GM23338 (cell line): ENCODE data around the gene CHMP6. TPM values are rescaled to one million over a fixed set of nuclear protein-coding genes. Genes with fewer than 3 reads are reported as not detected.

Source experiments
- ATAC-seq: fragments of 200-7000 bp; cut with Tn5 transposase; 3 replicates; pipeline ENCODE4 v1.9.1; 2020
- DNase-seq: peaks from one replicate; pipeline ENCODE4 v3.0.0-alpha.2; 2015; ENCODE audit warnings: low spot score
- H2AFZ ChIP-seq: fragments of 200-600 bp; sonication (generic); 2 replicates; pipeline ENCODE4 v1.8.0; 2016; ENCODE audit warnings: antibody characterized with exemption, mild to moderate bottlenecking, moderate library complexity
- H3F3A ChIP-seq: fragments of 200-600 bp; sonication (generic); replicated peaks from 2 replicates; pipeline ENCODE4 v1.8.0; 2017; ENCODE audit warnings: antibody characterized with exemption, mixed run types, low read depth
- H3K27ac ChIP-seq: fragments of 200-600 bp; sonication (generic); 2 replicates; pipeline ENCODE4 v1.6.1; 2016; ENCODE audit warnings: low read depth
- H3K27me3 ChIP-seq: fragments of 200-600 bp; sonication (generic); 2 replicates; pipeline ENCODE4 v1.8.0; 2016; ENCODE audit warnings: mild to moderate bottlenecking, mixed run types, moderate library complexity; ENCODE audit not compliant: insufficient read depth
- H3K36me3 ChIP-seq: fragments of 200-600 bp; sonication (generic); 2 replicates; pipeline ENCODE4 v1.8.0; 2016; ENCODE audit warnings: mild to moderate bottlenecking; ENCODE audit not compliant: insufficient read depth
- H3K4me1 ChIP-seq: fragments of 200-600 bp; sonication (generic); 2 replicates; pipeline ENCODE4 v1.8.0; 2016; ENCODE audit warnings: mild to moderate bottlenecking, moderate library complexity; ENCODE audit not compliant: insufficient read depth
- H3K4me2 ChIP-seq: fragments of 200-600 bp; sonication (generic); 2 replicates; pipeline ENCODE4 v1.7.1; 2017; ENCODE audit warnings: mixed run types
- H3K4me3 ChIP-seq: fragments of 200-600 bp; sonication (generic); 2 replicates; pipeline ENCODE4 v1.6.1; 2016; ENCODE audit warnings: mixed run types
- H3K79me2 ChIP-seq: fragments of 200-600 bp; sonication (generic); replicated peaks from 2 replicates; pipeline ENCODE4 v1.8.0; 2017; ENCODE audit warnings: mild to moderate bottlenecking; ENCODE audit not compliant: insufficient read depth
- H3K9me2 ChIP-seq: fragments of 200-600 bp; sonication (generic); 2 replicates; pipeline ENCODE4 v1.8.0; 2017; ENCODE audit not compliant: insufficient read depth
- H4K20me1 ChIP-seq: fragments of 200-600 bp; sonication (generic); replicated peaks from 2 replicates; pipeline ENCODE4 v1.8.0; 2017; ENCODE audit warnings: mild to moderate bottlenecking; ENCODE audit not compliant: insufficient read depth
- H3K27ac Mint-ChIP-seq: 2 replicates; pipeline ENCODE4 v1.8.0; 2020; ENCODE audit warnings: inconsistent platforms, mild to moderate bottlenecking, moderate library complexity, mixed read lengths
- H3K27me3 Mint-ChIP-seq: 3 replicates; pipeline ENCODE4 v1.8.0; 2022; ENCODE audit warnings: low read depth, mild to moderate bottlenecking, moderate library complexity, mixed read lengths, inconsistent platforms; ENCODE audit not compliant: insufficient read depth, poor library complexity
- H3K36me3 Mint-ChIP-seq: 3 replicates; pipeline ENCODE4 v1.8.0; 2021; ENCODE audit warnings: low read depth, mild to moderate bottlenecking, inconsistent platforms, moderate library complexity, mixed read lengths
- H3K4me1 Mint-ChIP-seq: 3 replicates; pipeline ENCODE4 v1.8.0; 2020; ENCODE audit warnings: mild to moderate bottlenecking, inconsistent platforms, mixed read lengths
- H3K4me3 Mint-ChIP-seq: 3 replicates; pipeline ENCODE4 v1.8.0; 2021; ENCODE audit warnings: moderate library complexity, mild to moderate bottlenecking, inconsistent platforms, mixed read lengths
- H3K9me3 Mint-ChIP-seq: 3 replicates; pipeline ENCODE4 v1.8.0; 2020; ENCODE audit warnings: moderate library complexity, mild to moderate bottlenecking, inconsistent platforms, mixed read lengths
- CREB1 ChIP-seq: fragments of 250-450 bp; sonication (Bioruptor Pico); IDR thresholded peaks from 2 replicates; pipeline ENCODE4 v1.5.0; 2020; ENCODE audit warnings: low read depth, mild to moderate bottlenecking, moderate library complexity
- JUNB ChIP-seq: IDR thresholded peaks from one replicate; pipeline ENCODE4 v1.6.1; 2016; ENCODE audit warnings: antibody characterized with exemption; ENCODE audit not compliant: unreplicated experiment
- ZNF114 ChIP-seq: fragments of 250-450 bp; sonication (Bioruptor Pico); IDR thresholded peaks from 2 replicates; pipeline ENCODE4 v1.5.0; 2020; ENCODE audit warnings: mild to moderate bottlenecking, moderate library complexity
- polyA plus RNA-seq: library from polyadenylated mRNA; unstranded; fragments of >200 nt; fragmentation: Nextera tagmentation; extraction: Ambion mirVana; gene quantifications from 2 replicates; pipeline ENCODE4 v1.2.1, GENCODE V29; 2016
- total RNA-seq: library from RNA; depleted of rRNA; stranded (reverse); fragments of >200 nt; shearing (Covaris generic); gene quantifications from 2 replicates; pipeline ENCODE4 v1.2.3, GENCODE V29; 2014
- TF ChIP-seq, protein P1 (sequence below): fragments of 250-450 bp; sonication (Bioruptor Pico); IDR thresholded peaks from 2 replicates; pipeline ENCODE4 v1.5.0; 2020; ENCODE audit warnings: mild to moderate bottlenecking, moderate library complexity
- TF ChIP-seq, protein P2 (sequence below): IDR thresholded peaks from 2 replicates; pipeline ENCODE4 v1.6.1; 2016; ENCODE audit warnings: antibody characterized with exemption
- TF ChIP-seq, protein P3 (sequence below): IDR thresholded peaks from one replicate; pipeline ENCODE4 v1.6.1; 2018; ENCODE audit warnings: antibody characterized with exemption; ENCODE audit not compliant: unreplicated experiment

The CHMP6 gene
- total and polyA plus RNA-seq, 2 experiments from 2014 or later: 12.3 to 14.0 TPM

DNA sequence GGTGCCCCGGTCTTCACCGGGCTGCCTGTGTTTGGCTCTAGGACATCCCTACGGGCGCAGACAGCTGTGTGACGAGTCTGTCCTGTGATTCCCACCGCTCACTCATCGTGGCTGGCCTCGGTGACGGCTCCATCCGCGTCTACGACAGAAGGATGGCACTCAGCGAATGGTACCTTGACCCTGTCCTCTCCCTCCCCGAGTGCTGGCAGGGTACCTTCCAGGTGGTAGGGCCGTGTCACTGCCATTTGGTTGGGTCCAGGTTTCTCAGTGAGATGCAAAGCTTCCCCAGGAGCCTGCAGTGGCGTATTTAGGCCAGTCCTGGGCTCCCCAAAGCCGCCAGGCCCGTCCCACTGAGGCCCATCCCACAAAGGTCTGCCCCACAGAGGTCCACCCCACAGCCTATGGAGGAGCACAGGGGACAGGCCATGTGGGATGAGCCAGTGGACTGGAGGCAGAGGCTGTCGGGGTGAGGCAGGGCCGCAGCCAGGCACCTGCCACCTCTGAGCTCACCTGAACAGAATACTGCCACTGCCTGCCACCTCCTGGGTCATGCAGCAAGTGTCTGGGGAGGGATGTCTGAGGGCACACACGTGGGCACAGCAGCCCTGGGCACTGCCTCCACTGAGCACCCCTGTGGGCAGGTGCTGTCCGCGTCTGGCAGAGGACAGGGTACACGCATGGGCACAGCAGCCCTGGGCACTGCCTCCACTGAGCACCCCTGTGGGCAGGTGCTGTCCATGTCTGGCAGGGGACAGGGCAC, 31.4 kb upstream of the CHMP6 start (continued):
- TF ChIP-seq, protein P1, sequence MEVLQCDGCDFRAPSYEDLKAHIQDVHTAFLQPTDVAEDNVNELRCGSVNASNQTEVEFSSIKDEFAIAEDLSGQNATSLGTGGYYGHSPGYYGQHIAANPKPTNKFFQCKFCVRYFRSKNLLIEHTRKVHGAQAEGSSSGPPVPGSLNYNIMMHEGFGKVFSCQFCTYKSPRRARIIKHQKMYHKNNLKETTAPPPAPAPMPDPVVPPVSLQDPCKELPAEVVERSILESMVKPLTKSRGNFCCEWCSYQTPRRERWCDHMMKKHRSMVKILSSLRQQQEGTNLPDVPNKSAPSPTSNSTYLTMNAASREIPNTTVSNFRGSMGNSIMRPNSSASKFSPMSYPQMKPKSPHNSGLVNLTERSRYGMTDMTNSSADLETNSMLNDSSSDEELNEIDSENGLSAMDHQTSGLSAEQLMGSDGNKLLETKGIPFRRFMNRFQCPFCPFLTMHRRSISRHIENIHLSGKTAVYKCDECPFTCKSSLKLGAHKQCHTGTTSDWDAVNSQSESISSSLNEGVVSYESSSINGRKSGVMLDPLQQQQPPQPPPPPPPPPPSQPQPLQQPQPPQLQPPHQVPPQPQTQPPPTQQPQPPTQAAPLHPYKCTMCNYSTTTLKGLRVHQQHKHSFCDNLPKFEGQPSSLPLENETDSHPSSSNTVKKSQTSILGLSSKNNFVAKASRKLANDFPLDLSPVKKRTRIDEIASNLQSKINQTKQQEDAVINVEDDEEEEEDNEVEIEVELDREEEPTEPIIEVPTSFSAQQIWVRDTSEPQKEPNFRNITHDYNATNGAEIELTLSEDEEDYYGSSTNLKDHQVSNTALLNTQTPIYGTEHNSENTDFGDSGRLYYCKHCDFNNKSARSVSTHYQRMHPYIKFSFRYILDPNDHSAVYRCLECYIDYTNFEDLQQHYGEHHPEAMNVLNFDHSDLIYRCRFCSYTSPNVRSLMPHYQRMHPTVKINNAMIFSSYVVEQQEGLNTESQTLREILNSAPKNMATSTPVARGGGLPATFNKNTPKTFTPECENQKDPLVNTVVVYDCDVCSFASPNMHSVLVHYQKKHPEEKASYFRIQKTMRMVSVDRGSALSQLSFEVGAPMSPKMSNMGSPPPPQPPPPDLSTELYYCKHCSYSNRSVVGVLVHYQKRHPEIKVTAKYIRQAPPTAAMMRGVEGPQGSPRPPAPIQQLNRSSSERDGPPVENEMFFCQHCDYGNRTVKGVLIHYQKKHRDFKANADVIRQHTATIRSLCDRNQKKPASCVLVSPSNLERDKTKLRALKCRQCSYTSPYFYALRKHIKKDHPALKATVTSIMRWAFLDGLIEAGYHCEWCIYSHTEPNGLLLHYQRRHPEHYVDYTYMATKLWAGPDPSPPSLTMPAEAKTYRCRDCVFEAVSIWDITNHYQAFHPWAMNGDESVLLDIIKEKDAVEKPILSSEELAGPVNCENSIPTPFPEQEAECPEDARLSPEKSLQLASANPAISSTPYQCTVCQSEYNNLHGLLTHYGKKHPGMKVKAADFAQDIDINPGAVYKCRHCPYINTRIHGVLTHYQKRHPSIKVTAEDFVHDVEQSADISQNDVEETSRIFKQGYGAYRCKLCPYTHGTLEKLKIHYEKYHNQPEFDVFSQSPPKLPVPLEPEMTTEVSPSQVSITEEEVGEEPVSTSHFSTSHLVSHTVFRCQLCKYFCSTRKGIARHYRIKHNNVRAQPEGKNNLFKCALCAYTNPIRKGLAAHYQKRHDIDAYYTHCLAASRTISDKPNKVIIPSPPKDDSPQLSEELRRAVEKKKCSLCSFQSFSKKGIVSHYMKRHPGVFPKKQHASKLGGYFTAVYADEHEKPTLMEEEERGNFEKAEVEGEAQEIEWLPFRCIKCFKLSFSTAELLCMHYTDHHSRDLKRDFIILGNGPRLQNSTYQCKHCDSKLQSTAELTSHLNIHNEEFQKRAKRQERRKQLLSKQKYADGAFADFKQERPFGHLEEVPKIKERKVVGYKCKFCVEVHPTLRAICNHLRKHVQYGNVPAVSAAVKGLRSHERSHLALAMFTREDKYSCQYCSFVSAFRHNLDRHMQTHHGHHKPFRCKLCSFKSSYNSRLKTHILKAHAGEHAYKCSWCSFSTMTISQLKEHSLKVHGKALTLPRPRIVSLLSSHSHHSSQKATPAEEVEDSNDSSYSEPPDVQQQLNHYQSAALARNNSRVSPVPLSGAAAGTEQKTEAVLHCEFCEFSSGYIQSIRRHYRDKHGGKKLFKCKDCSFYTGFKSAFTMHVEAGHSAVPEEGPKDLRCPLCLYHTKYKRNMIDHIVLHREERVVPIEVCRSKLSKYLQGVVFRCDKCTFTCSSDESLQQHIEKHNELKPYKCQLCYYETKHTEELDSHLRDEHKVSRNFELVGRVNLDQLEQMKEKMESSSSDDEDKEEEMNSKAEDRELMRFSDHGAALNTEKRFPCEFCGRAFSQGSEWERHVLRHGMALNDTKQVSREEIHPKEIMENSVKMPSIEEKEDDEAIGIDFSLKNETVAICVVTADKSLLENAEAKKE (CRISPR knock-in tag): no peak

DNA sequence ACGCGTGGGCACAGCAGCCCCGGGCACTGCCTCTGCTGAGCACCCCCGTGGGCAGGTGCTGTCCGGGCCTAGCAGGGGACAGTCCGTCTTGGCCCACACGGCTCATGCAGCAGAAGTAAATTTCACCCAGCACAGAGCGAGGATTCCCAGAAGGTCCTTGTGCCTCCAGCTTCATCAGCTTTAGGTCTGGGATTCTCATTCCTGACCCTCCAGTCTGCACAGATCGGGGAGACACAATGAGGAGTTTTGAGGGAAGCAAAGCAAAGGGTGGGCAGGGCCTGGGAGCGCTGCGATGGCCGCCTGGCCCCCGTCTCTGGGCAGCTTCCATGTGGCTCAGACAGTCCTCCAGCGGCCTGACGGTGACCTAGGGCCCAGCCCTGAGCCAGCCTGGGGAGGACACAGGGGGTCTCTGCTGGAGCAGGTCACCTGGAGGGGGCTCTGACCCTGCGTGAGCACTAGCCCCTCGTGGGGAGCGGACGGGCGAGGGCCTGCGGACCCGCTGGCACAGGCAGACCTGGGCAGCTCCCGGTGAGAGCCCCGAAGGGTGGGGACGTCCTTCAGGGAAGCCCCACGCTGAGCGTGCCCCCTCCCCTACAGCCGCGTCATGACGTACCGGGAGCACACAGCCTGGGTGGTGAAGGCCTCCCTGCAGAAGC, 30.7 kb upstream of the CHMP6 start:
- no peaks in the 10 kb centered on the region for H3K27me3 ChIP-seq
- DNase-seq: no peak
- no peaks in the 10 kb centered on the region for H3K79me2 ChIP-seq
- no peak overlapping the region for H3K4me3 ChIP-seq
- H4K20me1 ChIP-seq: no peaks in the 10 kb centered on the region
- H3K27ac ChIP-seq: no peak overlapping the region
- H2AFZ ChIP-seq: no peak overlapping the region
- Mint-ChIP-seq H3K4me3 (no peak overlapping the region), H3K27me3 (peaks cover 4% of the 10 kb centered on the region), H3K9me3 (no peaks in the 10 kb centered on the region; the same call in 2 of the 3 replicates), H3K4me1 (peaks cover 6% of the 10 kb centered on the region; the same call in 2 of the 3 replicates), H3K36me3 (peaks cover 4% of the 10 kb centered on the region; the same call in 1 of the 3 replicates), H3K27ac (no peak overlapping the region)
- no peak for ATAC-seq
- H3K4me1 ChIP-seq: no peaks in the 10 kb centered on the region
- H3K36me3 ChIP-seq: no peaks in the 10 kb centered on the region
- no peak overlapping the region for H3K4me2 ChIP-seq
- no peaks in the 10 kb centered on the region for H3K9me2 ChIP-seq
- no peaks in the 10 kb centered on the region for H3F3A ChIP-seq
- TF ChIP-seq JUNB (no peak), ZNF114 (no peak), CREB1 (CRISPR knock-in tag) (no peak)
- TF ChIP-seq, protein P2, sequence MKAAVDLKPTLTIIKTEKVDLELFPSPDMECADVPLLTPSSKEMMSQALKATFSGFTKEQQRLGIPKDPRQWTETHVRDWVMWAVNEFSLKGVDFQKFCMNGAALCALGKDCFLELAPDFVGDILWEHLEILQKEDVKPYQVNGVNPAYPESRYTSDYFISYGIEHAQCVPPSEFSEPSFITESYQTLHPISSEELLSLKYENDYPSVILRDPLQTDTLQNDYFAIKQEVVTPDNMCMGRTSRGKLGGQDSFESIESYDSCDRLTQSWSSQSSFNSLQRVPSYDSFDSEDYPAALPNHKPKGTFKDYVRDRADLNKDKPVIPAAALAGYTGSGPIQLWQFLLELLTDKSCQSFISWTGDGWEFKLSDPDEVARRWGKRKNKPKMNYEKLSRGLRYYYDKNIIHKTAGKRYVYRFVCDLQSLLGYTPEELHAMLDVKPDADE: no peak
- TF ChIP-seq, protein P3, sequence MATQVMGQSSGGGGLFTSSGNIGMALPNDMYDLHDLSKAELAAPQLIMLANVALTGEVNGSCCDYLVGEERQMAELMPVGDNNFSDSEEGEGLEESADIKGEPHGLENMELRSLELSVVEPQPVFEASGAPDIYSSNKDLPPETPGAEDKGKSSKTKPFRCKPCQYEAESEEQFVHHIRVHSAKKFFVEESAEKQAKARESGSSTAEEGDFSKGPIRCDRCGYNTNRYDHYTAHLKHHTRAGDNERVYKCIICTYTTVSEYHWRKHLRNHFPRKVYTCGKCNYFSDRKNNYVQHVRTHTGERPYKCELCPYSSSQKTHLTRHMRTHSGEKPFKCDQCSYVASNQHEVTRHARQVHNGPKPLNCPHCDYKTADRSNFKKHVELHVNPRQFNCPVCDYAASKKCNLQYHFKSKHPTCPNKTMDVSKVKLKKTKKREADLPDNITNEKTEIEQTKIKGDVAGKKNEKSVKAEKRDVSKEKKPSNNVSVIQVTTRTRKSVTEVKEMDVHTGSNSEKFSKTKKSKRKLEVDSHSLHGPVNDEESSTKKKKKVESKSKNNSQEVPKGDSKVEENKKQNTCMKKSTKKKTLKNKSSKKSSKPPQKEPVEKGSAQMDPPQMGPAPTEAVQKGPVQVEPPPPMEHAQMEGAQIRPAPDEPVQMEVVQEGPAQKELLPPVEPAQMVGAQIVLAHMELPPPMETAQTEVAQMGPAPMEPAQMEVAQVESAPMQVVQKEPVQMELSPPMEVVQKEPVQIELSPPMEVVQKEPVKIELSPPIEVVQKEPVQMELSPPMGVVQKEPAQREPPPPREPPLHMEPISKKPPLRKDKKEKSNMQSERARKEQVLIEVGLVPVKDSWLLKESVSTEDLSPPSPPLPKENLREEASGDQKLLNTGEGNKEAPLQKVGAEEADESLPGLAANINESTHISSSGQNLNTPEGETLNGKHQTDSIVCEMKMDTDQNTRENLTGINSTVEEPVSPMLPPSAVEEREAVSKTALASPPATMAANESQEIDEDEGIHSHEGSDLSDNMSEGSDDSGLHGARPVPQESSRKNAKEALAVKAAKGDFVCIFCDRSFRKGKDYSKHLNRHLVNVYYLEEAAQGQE: no peak
